NCI-H2081 treated with DMSO at 0.1 percent for 48 hours (cell line): Measurements from ENCODE around the gene INTS1.
"Not testable (repeated sequence)": the region's sequence is repeated elsewhere in the genome, so short reads cannot be mapped to it uniquely, and the experiment has no call there.

Source experiments
- DNase-seq: peaks from one replicate; lab custom pipeline; 2025; lab: John Stamatoyannopoulos, UW

Gene INTS1

DNA sequence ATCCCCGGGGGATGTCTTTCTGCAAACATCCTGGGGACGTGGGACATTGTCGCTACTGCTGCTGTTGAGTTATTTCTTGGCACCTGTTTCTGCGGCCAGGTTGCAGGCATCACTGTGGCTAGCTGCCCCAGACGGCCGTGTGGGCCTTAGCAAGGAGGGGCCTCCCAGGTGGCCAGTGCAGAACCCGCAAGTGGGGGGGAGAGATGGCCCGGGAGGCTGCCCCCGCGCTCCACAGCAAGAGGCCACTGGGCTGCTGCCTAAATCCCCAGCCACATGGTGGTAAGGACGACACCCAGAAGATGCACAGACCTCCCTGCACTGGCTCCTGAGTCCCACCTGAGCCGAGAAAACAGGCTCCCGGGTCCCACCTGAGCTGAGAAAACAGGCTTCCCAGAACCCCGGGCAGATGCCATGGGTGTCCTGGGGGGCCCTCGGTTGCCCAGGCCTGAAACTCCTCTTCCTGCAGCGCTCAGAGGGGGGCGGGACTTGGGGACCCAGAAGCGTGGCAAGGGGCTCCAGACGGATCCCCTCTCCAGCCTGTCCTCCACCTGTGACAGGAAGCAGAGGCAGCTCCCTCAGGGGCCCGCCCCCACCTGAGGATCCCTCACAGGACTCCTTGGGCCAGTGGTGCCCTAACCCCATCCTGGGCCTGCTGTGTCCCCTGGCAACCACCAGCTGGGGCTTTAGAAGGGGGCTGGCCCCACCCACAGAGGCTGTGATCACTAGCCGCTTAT is 25.4 kb upstream of the INTS1 start:
- no peak for DNase-seq

DNA sequence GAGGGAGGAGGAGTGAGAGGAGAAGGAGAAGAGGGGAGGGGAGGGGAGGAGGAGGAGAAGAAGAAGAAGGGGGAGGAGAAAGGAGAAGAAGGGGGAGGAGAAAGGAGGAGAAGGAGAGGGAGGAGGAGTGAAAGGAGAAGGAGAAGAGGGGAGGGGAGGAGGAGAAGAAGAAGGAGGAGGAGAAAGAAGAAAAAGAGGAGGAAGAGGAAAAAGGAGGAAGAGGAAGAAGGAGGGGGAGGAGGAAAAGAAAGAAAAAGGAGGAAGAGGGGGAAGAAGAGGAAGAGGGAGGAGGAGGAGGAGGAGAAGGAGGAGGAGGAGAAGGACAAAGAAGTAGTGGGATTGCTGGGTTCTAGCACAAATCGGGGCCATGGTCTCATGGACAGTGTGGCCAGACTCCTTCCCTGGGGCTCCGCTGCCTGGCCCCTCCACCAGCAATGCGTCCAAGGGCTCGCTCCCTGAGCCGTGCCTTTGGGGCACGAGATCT is 22.1 kb upstream of the INTS1 start:
- no peak for DNase-seq

DNA sequence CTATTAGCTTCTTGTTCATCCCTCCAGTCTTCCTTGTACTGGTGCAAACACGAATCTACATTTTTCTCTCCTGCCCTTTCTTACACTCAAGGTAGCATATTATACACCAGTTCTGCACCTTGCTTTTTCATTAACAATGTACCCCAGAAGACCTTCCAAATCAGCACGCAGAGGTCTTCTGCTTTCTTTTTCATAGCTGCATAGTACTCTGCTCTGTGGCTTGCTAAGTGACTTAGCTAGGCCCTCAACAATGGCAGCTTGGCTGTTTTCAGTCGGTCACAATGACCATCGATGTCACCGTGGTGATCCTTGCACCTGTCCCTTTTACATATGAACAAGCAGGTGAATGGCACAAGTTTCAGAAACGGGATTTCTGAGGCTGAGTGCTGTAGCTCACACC is 21.2 kb upstream of the INTS1 start:
- DNase-seq: no peak

DNA sequence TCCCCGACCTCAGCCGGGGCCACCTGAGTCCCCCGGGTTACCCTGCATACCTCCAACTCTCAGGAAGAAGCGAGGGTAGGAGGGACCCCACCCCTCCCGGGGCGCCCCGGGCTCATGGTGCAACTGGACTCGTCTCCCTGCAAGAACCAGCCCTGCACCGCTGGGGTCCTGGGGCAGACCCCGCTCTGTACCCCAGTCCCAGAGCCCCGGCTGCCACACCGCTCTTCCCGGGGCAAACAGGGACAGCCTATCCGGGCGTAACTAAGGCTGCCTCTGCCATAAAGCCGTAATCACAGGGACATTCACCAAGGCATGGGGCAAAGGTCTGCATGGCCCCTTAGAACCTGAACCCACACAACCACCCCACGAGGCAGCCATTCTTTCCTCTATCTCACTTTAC is 19.7 kb upstream of the INTS1 start:
- DNase-seq: no peak

DNA sequence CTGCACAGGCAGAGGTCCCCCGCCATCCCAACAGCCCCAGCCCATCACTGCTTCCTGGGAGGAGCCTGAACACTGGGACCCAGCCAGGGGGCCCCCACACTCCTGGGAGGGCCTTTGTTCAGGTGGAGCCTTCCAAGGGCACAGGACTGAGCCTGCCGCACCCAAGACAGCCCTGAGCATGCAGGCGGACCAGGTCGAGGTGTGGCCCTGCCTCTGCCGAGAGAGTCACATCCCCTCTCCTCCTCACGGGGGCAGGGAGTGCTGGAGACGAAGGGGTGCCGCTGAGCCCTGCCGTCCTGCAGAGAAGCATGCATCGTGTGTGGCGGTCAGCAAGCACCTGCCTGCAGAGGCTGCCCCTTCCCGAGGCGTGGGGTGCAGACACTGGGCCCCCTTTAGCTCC is 19.0 kb upstream of the INTS1 start:
- DNase-seq: no peak

DNA sequence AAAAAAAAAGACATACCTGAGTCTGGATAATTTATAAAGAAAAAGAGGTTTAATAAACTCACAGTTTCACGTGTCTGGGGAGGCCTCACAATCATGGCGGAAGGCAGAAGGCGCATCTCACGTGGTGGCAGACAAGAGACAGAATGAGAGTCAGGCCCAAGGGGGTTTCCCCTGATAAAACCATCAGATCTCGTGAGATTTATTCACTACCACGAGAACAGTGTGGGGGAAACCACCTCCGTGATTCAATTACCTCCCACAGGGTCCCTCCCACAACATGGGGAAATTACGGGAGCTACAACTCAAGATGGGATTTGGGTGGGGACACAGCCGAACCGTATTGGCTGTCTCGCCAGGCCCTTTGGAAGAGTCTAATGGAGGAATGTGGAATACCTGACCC is 17.3 kb upstream of the INTS1 start:
- DNase-seq: no peak

DNA sequence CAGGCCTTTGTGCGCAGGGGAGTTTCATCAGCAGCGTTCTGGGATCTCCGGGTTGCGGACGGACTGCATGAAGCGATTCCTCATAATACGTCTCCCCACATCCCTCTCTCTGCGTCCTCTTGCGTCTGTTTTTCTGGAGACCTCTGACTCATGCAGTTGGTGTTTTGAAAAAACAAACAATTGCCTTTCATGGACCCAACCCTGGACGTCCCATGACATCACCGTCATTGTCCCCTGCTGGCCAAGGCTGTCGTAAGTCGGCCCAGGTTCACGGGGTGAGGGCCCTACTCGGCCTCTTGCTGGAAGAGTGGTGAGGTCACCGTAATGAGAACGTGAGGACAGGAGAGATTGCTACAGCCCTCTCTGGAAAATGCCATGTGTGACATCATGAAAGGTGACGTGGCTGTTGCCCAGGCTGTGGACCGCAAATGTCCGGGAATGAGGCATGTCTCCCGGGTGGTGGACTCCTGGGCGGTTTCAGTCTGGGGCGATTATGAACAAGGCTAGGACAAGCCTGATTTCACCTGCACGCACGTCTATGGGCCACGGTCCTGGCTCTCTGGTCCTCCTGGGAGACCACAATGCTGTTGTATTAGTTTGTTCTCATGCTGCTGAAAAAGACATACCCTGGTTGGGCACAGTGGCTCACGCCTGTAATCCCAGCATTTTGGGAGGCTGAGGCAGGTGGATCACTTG is 16.5 kb upstream of the INTS1 start:
- DNase-seq: no peak

DNA sequence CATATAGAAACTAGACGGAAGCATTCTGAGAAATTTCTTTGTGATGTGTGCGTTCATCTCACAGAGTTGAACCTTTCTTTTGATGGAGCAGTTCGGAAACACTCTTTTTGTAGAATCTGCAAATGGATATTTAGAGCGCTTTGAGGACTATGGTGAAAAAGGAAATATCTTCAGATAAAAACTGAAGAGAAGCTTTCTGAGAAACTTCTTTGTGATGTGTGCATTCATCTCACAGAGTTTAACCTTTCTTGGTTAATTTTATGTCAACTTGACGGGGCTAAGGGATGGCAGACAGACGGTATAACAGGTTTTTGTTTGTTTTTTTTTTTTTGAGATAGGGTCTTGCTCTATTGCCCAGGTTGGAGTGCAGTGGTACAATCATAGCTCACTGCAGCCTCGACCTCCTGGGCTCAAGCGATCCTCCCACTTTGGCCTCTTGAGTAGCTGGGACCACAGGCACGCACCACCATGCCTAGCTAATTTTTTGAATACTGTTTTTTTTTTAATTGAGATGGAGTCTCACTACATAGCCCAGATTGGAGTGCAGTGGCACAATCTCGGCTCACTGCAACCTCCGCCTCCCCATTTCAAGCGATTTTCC is 15.2 kb upstream of the INTS1 start:
- not testable (repeated sequence) for DNase-seq

DNA sequence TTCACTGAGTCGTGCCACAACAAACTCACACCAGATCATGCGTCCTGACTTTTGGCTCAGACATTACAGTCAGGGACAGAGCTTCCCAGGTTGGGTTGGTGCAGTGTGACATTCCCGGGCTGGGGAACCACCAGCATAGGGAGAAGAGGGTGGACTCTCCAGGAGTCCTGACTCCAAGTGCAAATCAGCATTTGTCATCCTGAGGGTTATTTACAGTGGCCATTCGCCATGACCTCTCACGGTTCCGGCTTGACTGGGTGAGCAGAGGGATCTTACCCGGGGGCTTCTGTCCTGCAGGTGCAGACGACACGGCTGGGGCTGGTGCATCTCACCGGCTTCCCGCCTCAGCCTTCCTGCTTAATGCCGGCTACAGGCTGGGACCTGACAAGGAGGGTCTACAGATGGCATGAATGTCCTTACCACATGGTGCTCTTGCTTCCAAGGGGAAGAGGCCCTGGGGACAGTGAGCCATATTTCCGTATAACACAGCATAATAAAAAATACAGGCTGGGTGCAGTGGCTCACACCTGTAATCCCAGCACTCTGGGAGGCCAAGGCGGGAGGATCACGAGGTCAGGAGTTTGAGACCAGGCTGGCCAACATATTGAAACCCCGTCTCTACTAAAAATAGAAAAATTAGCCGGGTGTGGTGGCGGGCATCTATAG is 12.5 kb upstream of the INTS1 start:
- no peak for DNase-seq

DNA sequence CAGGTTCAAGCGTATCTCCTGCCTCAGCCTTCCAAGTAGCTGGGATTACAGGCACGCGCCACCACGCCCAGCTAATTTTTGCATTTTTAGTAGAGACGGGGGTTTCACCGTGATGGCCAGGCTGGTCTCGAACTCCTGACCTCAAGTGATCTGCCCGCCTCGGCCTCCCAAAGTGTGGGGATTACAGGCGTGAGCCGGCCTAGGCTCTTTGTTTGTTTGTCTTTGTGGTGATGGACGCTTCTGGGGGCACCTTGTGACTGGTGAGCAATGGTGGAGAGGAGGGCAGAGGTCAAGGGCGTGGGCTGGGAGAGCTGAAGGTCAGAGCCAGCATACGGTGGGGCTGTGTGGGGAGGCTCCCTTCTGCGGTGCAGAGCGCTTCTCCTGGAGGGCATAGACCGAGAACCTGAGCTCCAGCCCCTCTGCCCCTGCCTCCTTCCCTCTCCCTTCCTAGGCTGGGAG is 11.3 kb upstream of the INTS1 start:
- DNase-seq: not testable (repeated sequence)

DNA sequence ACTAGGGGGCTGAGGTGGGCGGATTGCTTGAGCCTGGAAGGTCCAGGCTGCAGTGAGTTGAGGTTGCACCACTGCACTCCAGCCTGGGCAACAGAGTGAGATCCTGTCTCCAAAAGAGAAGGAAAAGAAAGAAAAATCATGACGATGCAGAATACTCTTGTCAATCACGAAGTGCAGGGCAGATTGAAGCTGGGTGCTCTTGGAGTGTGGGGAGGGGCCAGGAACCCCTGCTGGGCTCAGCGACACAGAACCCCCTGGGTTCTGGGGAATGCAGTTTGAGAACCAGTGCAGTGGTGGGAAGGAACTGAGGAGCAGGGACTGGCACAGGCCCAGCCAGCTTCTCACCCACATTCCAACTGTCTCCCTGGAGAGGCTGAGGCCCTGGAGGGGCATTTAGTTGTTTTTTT is 10.8 kb upstream of the INTS1 start:
- no peak for DNase-seq

DNA sequence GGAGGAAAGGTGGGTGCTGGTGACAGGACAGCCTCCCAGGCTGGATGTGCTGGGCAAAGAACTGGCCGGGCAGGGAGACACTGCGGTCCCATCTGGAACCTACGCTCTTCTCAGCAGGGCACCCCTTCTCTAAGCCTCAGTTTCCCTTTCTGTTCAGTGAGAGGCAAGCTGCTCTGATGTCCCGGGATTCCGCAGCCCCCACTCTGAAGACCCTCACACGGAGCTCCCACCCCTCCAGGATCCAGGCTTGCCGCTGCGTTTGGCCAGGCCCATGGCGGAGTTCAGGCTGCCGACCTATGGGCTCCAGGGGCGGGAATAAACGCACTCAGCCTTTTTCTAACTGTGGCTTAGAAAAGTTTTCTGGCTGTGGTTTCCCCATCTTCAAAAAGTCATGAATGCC is 10.2 kb upstream of the INTS1 start:
- no peak for DNase-seq

DNA sequence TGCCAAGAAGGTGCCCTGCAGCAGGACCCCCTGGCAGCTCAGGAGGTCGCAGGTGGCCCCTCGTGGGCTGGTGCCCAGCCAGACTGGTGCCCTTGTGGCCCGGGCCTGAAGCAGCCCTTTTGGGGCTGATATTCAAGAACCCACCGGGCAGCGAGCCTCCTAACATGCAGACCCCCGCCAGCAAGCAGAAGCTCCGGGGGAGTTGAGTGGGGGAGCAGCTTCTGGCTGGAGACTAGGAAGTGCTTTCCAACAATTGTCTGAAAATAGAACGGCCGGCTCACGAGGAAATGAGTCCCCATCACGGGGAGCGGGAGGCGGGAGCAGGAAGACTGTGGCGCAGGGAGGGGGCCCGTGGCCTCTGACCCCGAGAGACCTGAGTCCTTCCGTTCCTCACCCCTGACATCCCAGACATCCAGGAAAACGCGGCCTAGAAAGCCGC is 9.5 kb upstream of the INTS1 start:
- no peak for DNase-seq

DNA sequence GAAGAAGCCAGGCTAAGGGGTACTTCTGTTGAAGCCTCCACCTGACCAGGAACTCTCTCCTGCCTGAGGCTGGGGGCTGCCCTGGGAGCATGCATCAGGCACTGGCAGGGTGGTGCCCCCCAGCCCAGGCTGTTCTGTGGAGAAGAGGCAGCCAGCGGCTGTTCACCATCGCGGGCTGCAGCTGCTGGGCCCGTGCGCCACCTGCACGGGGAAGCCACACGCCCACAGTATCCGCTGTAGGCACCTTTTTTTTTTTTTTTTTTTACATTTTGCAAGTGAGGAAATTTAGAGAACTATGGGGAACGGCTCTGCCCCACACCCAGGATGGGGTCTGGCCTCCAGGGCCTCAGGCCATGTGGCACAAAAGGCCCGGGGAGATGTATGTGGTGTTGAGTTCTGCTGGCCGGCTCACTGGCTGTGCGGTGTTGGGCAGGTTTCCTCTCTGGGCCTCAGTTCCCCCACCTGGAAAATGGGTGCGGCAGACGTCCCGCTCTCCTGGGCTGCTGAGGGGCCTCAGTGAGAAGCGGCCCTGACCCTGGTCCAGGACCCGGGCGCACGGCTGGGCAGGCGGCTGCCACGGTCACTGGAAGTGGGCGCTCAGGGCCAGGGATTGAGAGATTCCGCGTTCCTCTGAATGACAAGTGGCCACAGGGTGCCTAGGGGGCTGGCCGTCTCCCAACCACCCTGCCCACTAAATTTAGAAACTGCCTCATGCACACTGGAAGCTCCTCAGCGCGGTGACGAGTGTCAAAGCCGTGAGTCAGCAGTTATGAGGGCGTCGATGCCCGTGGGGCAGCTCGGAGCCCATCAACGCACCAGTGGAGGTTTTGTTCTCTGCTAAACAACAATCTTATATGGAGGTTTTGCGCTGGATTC is 8.8 kb upstream of the INTS1 start:
- no peak for DNase-seq

DNA sequence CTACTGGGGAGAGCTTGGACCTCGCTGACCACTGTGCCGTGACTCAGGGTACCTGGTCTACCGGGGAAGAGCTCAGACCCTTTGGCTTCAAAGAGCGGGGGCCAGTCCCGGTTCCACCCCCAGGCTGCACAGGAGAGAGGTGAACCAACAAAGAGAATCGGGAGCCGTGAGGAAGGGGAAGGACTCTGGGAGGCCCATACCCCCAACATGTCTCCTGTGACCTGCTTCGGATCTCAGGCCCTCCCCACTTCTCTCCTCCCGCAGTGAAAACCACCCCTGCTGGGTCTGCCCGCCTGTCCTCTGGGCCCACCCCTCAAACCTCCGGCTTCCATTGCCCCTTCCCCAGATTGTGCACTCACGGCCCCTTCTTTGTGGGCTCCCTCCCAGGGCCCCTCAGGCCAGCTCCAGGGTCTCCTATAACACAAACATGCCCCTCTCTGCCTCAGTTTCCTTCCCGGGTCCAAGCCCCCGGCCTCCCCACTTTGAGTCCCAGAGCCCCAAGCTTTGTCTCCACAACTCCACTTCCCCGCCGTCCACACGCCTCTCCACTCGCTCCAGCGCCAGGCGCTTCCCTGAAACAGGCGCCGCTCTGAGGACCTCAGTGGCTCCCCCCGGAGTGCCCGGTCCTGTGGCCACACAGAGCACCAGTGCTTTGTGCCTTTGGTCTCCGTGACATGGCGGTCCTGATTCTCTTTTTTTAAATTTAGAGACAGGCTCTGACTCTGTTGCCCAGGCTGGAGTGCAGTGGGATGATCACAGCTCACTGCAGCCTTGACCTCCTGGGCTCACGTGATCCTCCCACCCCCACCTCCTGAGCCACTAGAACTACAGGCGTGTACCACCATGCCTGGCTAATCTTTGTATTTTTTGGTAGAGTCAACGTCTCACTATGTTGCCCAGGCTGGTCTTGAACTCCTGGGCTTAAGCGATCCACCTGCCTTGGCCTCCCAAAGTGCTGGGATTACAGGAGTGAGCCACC is 7.5 kb upstream of the INTS1 start:
- DNase-seq: no peak

DNA sequence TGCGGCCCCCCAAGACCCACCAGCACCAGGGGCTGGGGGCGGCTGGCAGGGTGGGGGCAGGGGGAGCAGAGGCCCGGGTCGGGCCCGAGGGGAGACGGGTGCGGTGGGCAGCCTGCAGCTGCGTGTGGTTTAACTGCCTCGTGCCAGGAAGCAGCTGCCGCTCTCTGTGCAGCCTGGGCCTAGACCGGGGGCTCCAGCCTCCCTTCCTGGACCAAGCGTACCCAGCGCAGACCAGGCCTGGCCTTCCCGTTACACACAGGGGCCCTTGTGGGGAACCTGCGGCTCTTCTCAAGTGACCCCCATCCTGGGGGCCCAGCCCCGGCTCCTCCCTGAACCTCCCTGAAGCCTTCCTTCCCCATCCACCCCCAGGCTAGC is 6.6 kb upstream of the INTS1 start:
- DNase-seq: no peak

DNA sequence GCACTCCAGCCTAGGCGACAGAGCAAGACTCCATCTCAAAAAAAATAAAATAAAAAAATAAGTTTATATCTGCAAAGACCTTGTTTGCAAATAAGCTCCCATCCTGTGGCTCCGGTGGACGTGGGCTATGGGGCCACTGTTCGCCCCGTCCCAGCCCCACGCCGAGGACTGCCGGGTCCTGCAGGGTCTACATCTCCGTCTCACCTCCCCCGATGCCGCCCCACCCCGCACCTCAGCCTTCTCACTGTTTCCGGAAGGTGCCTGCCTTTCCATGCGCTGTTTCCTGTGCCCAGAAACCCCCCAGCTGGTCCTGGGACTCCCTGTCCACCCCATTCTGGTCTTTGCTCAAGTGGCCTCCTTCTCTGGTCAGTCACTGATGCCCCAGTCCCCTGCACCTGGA is 5.0 kb upstream of the INTS1 start:
- DNase-seq: no peak

DNA sequence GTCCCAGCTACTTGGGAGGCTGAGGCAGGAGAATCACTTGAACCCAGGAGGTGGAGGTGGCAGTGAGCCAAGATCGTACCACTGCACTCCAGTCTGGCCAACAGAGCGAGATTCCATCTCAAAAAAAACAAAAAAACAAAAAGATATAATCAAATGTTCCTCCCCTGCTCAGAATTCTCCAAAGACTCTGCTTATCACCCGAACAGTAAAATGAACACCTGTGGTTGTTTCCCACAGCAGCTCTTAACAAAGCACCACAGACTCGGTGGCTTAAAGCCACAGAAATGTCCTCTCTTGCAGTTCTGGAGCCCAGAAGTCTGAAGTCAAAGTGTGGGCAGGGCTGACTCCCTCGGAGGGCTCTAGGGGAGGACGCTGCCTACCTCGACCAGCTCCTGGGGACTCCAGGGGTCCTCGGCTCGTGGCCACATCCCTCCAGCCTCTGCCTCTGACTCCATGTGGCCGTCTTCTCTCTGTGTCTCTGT is 4.1 kb upstream of the INTS1 start:
- DNase-seq: no peak

DNA sequence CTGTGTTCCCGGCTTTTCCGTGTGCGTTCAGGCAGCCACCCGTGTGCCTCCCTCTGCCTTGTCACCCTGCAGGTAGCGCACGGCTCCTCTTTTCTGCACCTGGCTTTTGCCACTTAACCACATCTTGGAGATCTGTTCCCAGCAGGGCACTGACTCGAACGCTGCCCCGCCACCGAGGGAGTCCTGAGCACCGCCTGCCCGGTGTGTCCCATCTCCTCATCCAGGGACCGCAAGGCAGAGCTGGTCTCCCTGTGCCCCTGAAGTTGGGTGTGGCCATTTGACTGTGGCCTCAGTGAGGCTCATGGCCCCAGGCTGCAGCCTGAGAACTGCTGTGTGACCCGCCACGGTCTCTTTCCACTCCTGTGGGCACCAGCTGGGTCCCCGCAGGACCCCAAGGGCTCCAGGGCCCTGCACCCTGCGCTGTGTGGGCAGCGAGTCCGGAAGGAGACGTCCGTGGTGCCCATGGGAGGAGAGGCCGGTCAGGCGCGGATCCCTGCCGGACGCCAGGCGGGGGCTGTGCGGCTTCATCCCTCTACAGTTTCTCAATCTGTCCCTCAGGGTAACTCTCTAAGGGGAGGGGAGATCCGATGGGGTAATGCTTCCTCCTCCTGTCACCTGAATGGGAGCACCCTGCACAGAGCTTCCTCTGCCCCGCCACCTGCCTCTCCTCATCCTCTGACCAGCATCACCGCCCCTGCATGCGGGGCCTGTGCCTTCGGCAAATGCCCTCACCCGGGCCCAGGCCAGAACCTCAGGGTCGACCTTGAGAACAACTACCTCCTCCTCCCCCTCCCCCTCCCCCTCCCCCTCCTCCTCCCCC is 1.8 kb upstream of the INTS1 start:
- no peak for DNase-seq
